HG03571 (cell line): ENCODE data around the gene WIZ.

Source experiments
- ATAC-seq: cut with Tn5 transposase; IDR thresholded peaks from one replicate; pipeline ENCODE4 v1.9.1; 2021; ENCODE audit not compliant: unreplicated experiment

Gene WIZ

GRCh38 chr19:15445807-15446376, 3.9 kb downstream of the WIZ start:
- ATAC-seq, result no peak

GRCh38 chr19:15445227-15445605, 4.5 kb downstream of the WIZ start:
- no peak for ATAC-seq

GRCh38 chr19:15444505-15445226, 5.1 kb downstream of the WIZ start:
- no peak for ATAC-seq

GRCh38 chr19:15443838-15444237, 5.9 kb downstream of the WIZ start:
- ATAC-seq, result no peak

- ATAC-seq, result no peak
Observed at GRCh38 chr19:15443325-15443724, 6.4 kb downstream of the WIZ start.

- ATAC-seq, result no peak
Observed at GRCh38 chr19:15442142-15442920, 7.4 kb downstream of the WIZ start.

GRCh38 chr19:15441317-15441716, 8.4 kb downstream of the WIZ start:
- ATAC-seq, result no peak

GRCh38 chr19:15439821-15440641, 9.7 kb downstream of the WIZ start:
- no peak for ATAC-seq

GRCh38 chr19:15439078-15439799, 10.5 kb downstream of the WIZ start:
- no peak for ATAC-seq

- ATAC-seq, result no peak
Observed at GRCh38 chr19:15438577-15438976, 11.2 kb downstream of the WIZ start.

GRCh38 chr19:15438124-15438496, 11.6 kb downstream of the WIZ start:
- ATAC-seq, result no peak

- ATAC-seq, result no peak
Observed at GRCh38 chr19:15437355-15438123, 12.2 kb downstream of the WIZ start.

- ATAC-seq, result no peak
Observed at GRCh38 chr19:15436826-15437110, 13.0 kb downstream of the WIZ start.

- no peak for ATAC-seq
Observed at GRCh38 chr19:15436012-15436825, 13.5 kb downstream of the WIZ start.

GRCh38 chr19:15433519-15434069, 16.2 kb downstream of the WIZ start:
- ATAC-seq, result no peak

- ATAC-seq, result no peak
Observed at GRCh38 chr19:15432629-15433518, 16.9 kb downstream of the WIZ start.

- no peak for ATAC-seq
Observed at GRCh38 chr19:15432018-15432494, 17.7 kb downstream of the WIZ start.
